ENCODE results near the gene ATP9A. TPM values are rescaled to one million over a fixed set of nuclear protein-coding genes. Genes with fewer than 3 reads are reported as not detected.

The ATP9A gene
- polyA plus RNA-seq, 3 donors = 0.04 TPM; not detected in 2

DNA sequence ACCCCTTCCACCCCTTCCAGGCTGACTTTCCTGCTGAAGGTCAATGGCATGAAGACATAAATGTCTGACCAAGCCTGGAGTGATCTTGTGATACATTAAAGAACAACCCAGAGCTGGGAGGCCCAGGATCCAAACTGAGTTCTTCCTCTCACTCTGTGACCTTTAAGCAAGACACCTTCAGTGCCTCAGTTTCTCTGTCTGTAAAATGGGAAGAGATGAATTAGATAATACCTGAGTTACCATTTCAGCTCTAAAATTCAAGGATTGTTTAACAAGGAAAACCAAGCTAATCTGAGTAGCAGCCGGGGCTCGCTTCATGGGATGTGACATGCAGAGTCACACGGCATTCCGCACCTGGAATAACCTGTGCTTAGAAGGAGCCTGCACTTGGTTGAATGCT, 218.7 kb downstream of the ATP9A start:
- WGBS (ENCODE audit: insufficient coverage) = 98% methylated on average over 4 of the region's 4 CpGs
- peaks cover 1 to 3% of the 10 kb centered on the region in 2 donors for H3K27me3 ChIP-seq (ENCODE audit: control insufficient read depth in 2 of 2, insufficient read depth in 2 of 2, low read length in 2 of 2)
- no peak for DNase-seq
- no peaks in the 10 kb centered on the region for H3K79me2 ChIP-seq (ENCODE audit: insufficient read depth, low read length)
- no peaks in the 10 kb centered on the region for H3K9me3 ChIP-seq (replicated peaks in 1 of 2; ENCODE audit: control insufficient read depth in 1 of 2, insufficient read depth in 1 of 2, low read length in 2 of 2)
- no peaks in the 10 kb centered on the region for H3K4me1 ChIP-seq (ENCODE audit: control insufficient read depth in 1 of 2, insufficient read depth in 2 of 2, low read length in 2 of 2)
- no peaks in the 10 kb centered on the region for H3K36me3 Mint-ChIP-seq
- H2AFZ ChIP-seq (ENCODE audit: insufficient read depth, low read depth, low read length, poor library complexity, severe bottlenecking) = no peak overlapping the region
- TF ChIP-seq, protein P1, sequence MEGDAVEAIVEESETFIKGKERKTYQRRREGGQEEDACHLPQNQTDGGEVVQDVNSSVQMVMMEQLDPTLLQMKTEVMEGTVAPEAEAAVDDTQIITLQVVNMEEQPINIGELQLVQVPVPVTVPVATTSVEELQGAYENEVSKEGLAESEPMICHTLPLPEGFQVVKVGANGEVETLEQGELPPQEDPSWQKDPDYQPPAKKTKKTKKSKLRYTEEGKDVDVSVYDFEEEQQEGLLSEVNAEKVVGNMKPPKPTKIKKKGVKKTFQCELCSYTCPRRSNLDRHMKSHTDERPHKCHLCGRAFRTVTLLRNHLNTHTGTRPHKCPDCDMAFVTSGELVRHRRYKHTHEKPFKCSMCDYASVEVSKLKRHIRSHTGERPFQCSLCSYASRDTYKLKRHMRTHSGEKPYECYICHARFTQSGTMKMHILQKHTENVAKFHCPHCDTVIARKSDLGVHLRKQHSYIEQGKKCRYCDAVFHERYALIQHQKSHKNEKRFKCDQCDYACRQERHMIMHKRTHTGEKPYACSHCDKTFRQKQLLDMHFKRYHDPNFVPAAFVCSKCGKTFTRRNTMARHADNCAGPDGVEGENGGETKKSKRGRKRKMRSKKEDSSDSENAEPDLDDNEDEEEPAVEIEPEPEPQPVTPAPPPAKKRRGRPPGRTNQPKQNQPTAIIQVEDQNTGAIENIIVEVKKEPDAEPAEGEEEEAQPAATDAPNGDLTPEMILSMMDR (IDR thresholded peaks at IDR 0.05) = no peak
- H3K4me2 ChIP-seq (replicated peaks; ENCODE audit: extremely low read depth, low read length, poor library complexity, severe bottlenecking) = no peak overlapping the region
- intact Hi-C loops (cut with micrococcal nuclease) = no loop called here
- H3K4me1 Mint-ChIP-seq = no peaks in the 10 kb centered on the region
- H4K20me1 ChIP-seq (ENCODE audit: insufficient read depth, low read length) = no peaks in the 10 kb centered on the region
- no peak overlapping the region for H3K9ac ChIP-seq (ENCODE audit: insufficient read depth, low read length, poor library complexity, severe bottlenecking)
- no peak overlapping the region for H3K4me3 Mint-ChIP-seq
- H3K36me3 ChIP-seq (replicated peaks in 1 of 2; ENCODE audit: control insufficient read depth in 1 of 2, insufficient read depth in 2 of 2, low read length in 2 of 2) = no peaks in the 10 kb centered on the region
- H3K4me3 ChIP-seq (replicated peaks in 1 of 3; ENCODE audit: low read depth in 2 of 3, low read length in 3 of 3) = no peak overlapping the region
- no peak overlapping the region for H3K27ac ChIP-seq (ENCODE audit: low read depth in 1 of 2, low read length in 2 of 2)
- peaks cover 0 to 4% (median 0%) of the 10 kb centered on the region in 7 donors for H3K9me3 Mint-ChIP-seq
- H3K27me3 Mint-ChIP-seq (ENCODE audit: low read depth in 3 of 3) = peaks cover 9 to 17% (median 14%) of the 10 kb centered on the region in 3 donors
- no peak overlapping the region for H3K27ac Mint-ChIP-seq

DNA sequence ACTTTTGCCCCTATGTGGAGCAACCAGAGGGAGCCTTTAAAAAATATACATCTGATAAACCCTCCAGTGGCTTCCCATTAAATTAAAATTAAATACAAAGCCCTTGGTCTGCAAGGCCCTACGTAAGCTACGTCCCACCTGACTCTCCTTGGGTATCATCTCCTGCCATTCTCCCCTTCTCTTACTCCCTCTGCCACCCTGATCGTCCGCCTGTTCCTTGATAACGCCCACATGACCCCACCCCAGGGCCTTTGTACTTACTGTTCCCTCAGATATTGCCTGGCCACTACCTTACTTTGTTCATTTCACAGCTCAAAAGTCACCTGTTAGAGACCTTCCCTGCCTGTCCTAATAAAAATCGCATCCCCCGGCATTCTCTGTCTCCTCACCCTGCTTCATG, 220.2 kb downstream of the ATP9A start:
- Mint-ChIP-seq H3K36me3 (no peaks in the 10 kb centered on the region), H3K4me1 (peaks cover 4% of the 10 kb centered on the region), H3K4me3 (no peak overlapping the region), H3K27ac (no peak overlapping the region), H3K9me3 (peaks cover 0 to 6% (median 2%) of the 10 kb centered on the region in 7 donors), H3K27me3 (ENCODE audit: low read depth in 3 of 3) (peaks cover 20 to 27% (median 24%) of the 10 kb centered on the region in 3 donors)
- no peaks in the 10 kb centered on the region for H3K9me3 ChIP-seq (replicated peaks in 1 of 2; ENCODE audit: control insufficient read depth in 1 of 2, insufficient read depth in 1 of 2, low read length in 2 of 2)
- no peaks in the 10 kb centered on the region for H3K36me3 ChIP-seq (replicated peaks in 1 of 2; ENCODE audit: control insufficient read depth in 1 of 2, insufficient read depth in 2 of 2, low read length in 2 of 2)
- TF ChIP-seq, protein P1 (IDR thresholded peaks at IDR 0.05) = no peak
- no peak overlapping the region for H3K27ac ChIP-seq (ENCODE audit: low read depth in 1 of 2, low read length in 2 of 2)
- H2AFZ ChIP-seq (ENCODE audit: insufficient read depth, low read depth, low read length, poor library complexity, severe bottlenecking) = no peak overlapping the region
- H4K20me1 ChIP-seq (ENCODE audit: insufficient read depth, low read length) = no peaks in the 10 kb centered on the region
- WGBS (ENCODE audit: insufficient coverage) = 98% methylated on average over 5 of the region's 7 CpGs
- H3K9ac ChIP-seq (ENCODE audit: insufficient read depth, low read length, poor library complexity, severe bottlenecking) = no peak overlapping the region
- H3K79me2 ChIP-seq (ENCODE audit: insufficient read depth, low read length) = no peaks in the 10 kb centered on the region
- intact Hi-C loops (cut with micrococcal nuclease) = no loop called here
- no peak overlapping the region for H3K4me2 ChIP-seq (replicated peaks; ENCODE audit: extremely low read depth, low read length, poor library complexity, severe bottlenecking)
- DNase-seq = no peak
- peaks cover 11 to 16% of the 10 kb centered on the region in 2 donors for H3K27me3 ChIP-seq (ENCODE audit: control insufficient read depth in 2 of 2, insufficient read depth in 2 of 2, low read length in 2 of 2)
- H3K4me3 ChIP-seq (replicated peaks in 1 of 3; ENCODE audit: low read depth in 2 of 3, low read length in 3 of 3) = no peak overlapping the region
- H3K4me1 ChIP-seq (ENCODE audit: control insufficient read depth in 1 of 2, insufficient read depth in 2 of 2, low read length in 2 of 2) = peaks cover 1 to 2% of the 10 kb centered on the region in 2 donors

Other genes starting within 250 kb of the ATP9A start
- gene NFATC2, start 225.7 kb downstream of the ATP9A start, polyA plus RNA-seq = under 1 TPM; 0.03 to 0.18 (median 0.11) TPM
- gene SALL4, start 34.1 kb upstream of the ATP9A start, polyA plus RNA-seq = under 1 TPM in 1 of 3 donors, not detected in 2; 0.07 TPM